KG1 (cell line): ENCODE measurements around the gene RPH3AL.

Experiments used
- DNase-seq: peaks from one replicate; lab custom pipeline; 2025; lab: John Stamatoyannopoulos, UW

RPH3AL gene

GRCh38 chr17:300881-301280 is 51.7 kb downstream of the RPH3AL start:
- no peak for DNase-seq

- no peak for DNase-seq
Observed at GRCh38 chr17:299546-299945, 53.1 kb downstream of the RPH3AL start.

- no peak for DNase-seq
Observed at GRCh38 chr17:298791-299450, 53.7 kb downstream of the RPH3AL start.

GRCh38 chr17:297758-298157 is 54.8 kb downstream of the RPH3AL start:
- DNase-seq, result no peak

- no peak for DNase-seq
Observed at GRCh38 chr17:296906-297690, 55.5 kb downstream of the RPH3AL start.

GRCh38 chr17:296379-296778 is 56.2 kb downstream of the RPH3AL start:
- no peak for DNase-seq

- DNase-seq, result no peak
Observed at GRCh38 chr17:292531-293382, 59.9 kb downstream of the RPH3AL start.

- no peak for DNase-seq
Observed at GRCh38 chr17:292016-292415, 60.6 kb downstream of the RPH3AL start.

- DNase-seq, result no peak
Observed at GRCh38 chr17:291587-291986, 61.0 kb downstream of the RPH3AL start.

GRCh38 chr17:290626-291025 is 62.0 kb downstream of the RPH3AL start:
- no peak for DNase-seq

GRCh38 chr17:290121-290521 is 62.5 kb downstream of the RPH3AL start:
- DNase-seq, result no peak

- no peak for DNase-seq
Observed at GRCh38 chr17:289409-289808, 63.2 kb downstream of the RPH3AL start.

- DNase-seq, result no peak
Observed at GRCh38 chr17:288802-289356, 63.7 kb downstream of the RPH3AL start.

GRCh38 chr17:286571-286970 is 66.0 kb downstream of the RPH3AL start:
- no peak for DNase-seq

- DNase-seq, result no peak
Observed at GRCh38 chr17:285751-286422, 66.7 kb downstream of the RPH3AL start.

- DNase-seq, result no peak
Observed at GRCh38 chr17:284676-285355, 67.8 kb downstream of the RPH3AL start.

- no peak for DNase-seq
Observed at GRCh38 chr17:283911-284675, 68.5 kb downstream of the RPH3AL start.

GRCh38 chr17:282912-283882 is 69.4 kb downstream of the RPH3AL start:
- DNase-seq, result no peak
